Cortex of kidney (tissue), 1 donor: Measurements from ENCODE around the gene MSLN.

Source experiments
- DNase-seq: peaks from one replicate; lab custom pipeline; 2025; lab: John Stamatoyannopoulos, UW

MSLN gene

GRCh38 chr16:807347-808084 is 47.0 kb downstream of the MSLN start:
- DNase-seq, result no peak

GRCh38 chr16:808085-808386 is 47.5 kb downstream of the MSLN start:
- DNase-seq, result no peak

- DNase-seq, result no peak
Observed at GRCh38 chr16:813204-813915, 52.8 kb downstream of the MSLN start.

- DNase-seq, result no peak
Observed at GRCh38 chr16:813916-814412, 53.4 kb downstream of the MSLN start.

GRCh38 chr16:814974-815373 is 54.4 kb downstream of the MSLN start:
- no peak for DNase-seq

GRCh38 chr16:815861-816260 is 55.3 kb downstream of the MSLN start:
- DNase-seq, result no peak

- DNase-seq, result no peak
Observed at GRCh38 chr16:817001-817906, 56.7 kb downstream of the MSLN start.

GRCh38 chr16:818132-818531 is 57.6 kb downstream of the MSLN start:
- no peak for DNase-seq
